SK-N-SH treated with all-trans-retinoic acid at 6 μM for 48 hours (cell line): Measurements from ENCODE around the gene DNAH9.

Experiments used
- ARNTL ChIP-seq: fragments of 450-650 bp; formaldehyde crosslinking; IDR thresholded peaks from 2 replicates; pipeline ENCODE4 v1.5.0; 2020; ENCODE audit warnings: low read depth, mild to moderate bottlenecking, moderate library complexity, borderline replicate concordance
- CREB5 ChIP-seq: fragments of 250-450 bp; sonication (Bioruptor Pico); IDR thresholded peaks from 2 replicates; pipeline ENCODE4 v1.5.1; 2020; ENCODE audit warnings: low read depth, mild to moderate bottlenecking, moderate library complexity
- PATZ1 ChIP-seq: fragments of 250-450 bp; sonication (Bioruptor Pico); IDR thresholded peaks from 2 replicates; pipeline ENCODE4 v1.8.0; 2020; ENCODE audit warnings: mild to moderate bottlenecking, moderate library complexity, borderline replicate concordance
- RARB ChIP-seq: fragments of 250-450 bp; sonication (Bioruptor Pico); IDR thresholded peaks from 2 replicates; pipeline ENCODE4 v1.8.0; 2021; ENCODE audit warnings: mild to moderate bottlenecking, moderate library complexity
- TOX ChIP-seq: fragments of 250-450 bp; sonication (Bioruptor Pico); IDR thresholded peaks from 2 replicates; pipeline ENCODE4 v1.8.0; 2021; ENCODE audit warnings: mild to moderate bottlenecking, moderate library complexity, borderline replicate concordance
- TSHZ2 ChIP-seq: fragments of 250-450 bp; sonication (Bioruptor Pico); IDR thresholded peaks from 2 replicates; pipeline ENCODE4 v1.5.0; 2020; ENCODE audit warnings: mild to moderate bottlenecking, moderate library complexity
- ZFP3 ChIP-seq: fragments of 250-450 bp; sonication (Bioruptor Pico); IDR thresholded peaks from 2 replicates; pipeline ENCODE4 v1.5.0; 2020; ENCODE audit warnings: mild to moderate bottlenecking, moderate library complexity
- ZFP30 ChIP-seq: fragments of 450-650 bp; formaldehyde crosslinking; IDR thresholded peaks from 2 replicates; pipeline ENCODE4 v1.5.0; 2022; ENCODE audit warnings: mild to moderate bottlenecking, moderate library complexity
- ZNF70 ChIP-seq: fragments of 450-650 bp; formaldehyde crosslinking; IDR thresholded peaks from 2 replicates; pipeline ENCODE4 v1.5.0; 2020; ENCODE audit warnings: mild to moderate bottlenecking, moderate library complexity
- ZNF8 ChIP-seq: fragments of 450-650 bp; formaldehyde crosslinking; IDR thresholded peaks from 2 replicates; pipeline ENCODE4 v1.5.0; 2020; ENCODE audit warnings: mild to moderate bottlenecking, moderate library complexity

GRCh38 chr17:11589716-11590115 is 8.6 kb upstream of the DNAH9 start:
- no peak for TF ChIP-seq TSHZ2
- no peak for TF ChIP-seq PATZ1
- TF ChIP-seq ZNF70: no peak
- no peak for TF ChIP-seq CREB5 (CRISPR knock-in tag)
- no peak for TF ChIP-seq ZFP3
- TF ChIP-seq ZFP30: no peak
- no peak for TF ChIP-seq TOX (CRISPR knock-in tag)
- no peak for TF ChIP-seq ARNTL (CRISPR knock-in tag)
- no peak for TF ChIP-seq ZNF8 (CRISPR knock-in tag)
- TF ChIP-seq RARB (CRISPR knock-in tag): no peak
